Activated T-helper 9 cell treated with anti-CD3 and anti-CD28 coated beads, Interleukin-2, amount 50 U/mL, for 16 hours (primary cell): Measurements from ENCODE around the gene IPCEF1.

ENCODE experiments used
- DNase-seq: peaks from one replicate; pipeline ENCODE4 v3.0.0-alpha.2; 2020; ENCODE audit warnings: low read depth

IPCEF1 gene

DNA sequence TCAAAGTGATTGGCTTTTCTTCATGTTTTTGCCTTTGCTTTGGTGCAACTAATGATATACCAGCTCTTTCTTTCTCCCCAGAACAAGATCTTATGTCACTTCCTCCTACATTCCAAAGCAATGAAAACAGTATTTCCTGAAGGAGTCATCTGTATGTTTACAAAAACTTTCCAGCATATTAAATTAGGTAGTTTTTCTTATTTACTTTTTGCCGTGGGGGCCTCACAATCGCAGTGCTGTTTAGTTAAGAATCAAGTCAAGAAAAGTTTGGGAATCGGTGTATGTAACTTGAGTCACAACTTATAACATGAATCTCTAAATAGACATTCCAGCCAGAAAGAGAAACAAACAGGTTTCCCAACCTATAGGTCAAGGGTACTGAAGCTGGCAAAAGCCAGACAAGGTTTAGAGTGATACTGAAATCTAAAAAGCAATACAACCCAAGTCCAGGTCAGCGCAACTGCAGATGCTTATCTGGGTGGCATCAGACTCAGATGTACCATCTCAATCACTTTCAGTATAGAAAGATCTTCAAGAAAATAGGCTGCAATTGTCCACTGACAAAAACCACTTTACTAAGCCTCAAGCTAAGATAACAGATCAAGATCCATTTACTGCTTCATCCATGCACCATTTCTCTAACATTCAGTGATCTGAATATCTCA is 63.6 kb downstream of the IPCEF1 start:
- no peak for DNase-seq

DNA sequence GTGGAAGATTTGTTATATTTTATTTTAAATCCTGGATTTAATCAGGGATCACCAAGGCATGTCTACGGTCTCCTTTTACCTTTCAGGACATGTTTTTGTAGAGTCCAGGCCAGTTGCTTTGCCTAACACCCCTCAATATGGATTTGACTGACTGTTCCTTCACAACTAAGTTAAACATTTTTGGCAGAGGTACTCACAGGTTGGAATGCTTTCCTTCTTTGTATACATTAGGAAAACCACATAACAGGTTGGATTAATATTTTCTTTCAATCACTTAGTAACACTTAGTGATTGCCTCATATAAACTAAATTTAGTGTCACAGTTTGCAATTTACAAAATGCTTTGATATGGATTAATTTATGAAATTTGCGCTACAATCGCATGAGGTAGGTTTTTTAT is 64.5 kb downstream of the IPCEF1 start:
- no peak for DNase-seq

GRCh38 chr6:154289818-154290508 is 66.6 kb downstream of the IPCEF1 start:
- no peak for DNase-seq

- no peak for DNase-seq
Measured at GRCh38 chr6:154285826-154286225, 70.8 kb downstream of the IPCEF1 start.

DNA sequence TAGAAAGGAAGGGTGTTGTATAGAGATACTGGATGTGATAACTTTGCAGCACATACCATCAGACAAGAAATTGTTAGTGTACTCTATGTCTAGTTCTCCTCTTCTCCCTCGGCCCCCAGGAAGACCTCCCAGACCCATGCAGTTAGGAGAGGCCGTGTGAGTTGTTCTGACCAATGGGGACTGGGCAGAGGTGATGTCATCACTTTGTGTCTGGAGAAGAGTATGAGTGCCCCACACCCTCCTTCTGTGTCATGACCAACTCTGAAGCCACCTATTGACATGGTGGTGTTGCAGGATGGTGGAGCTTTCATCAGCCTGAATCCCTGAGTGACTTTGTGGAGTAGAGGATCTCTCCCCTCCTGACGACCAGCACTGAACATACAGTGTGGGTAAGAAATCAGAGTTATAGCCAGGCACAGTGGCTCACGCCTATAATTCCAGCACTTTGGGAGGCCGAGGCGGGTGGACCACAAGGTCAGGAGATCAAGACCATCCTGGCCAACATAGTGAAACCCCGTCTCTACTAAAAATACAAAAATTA is 72.2 kb downstream of the IPCEF1 start:
- no peak for DNase-seq

GRCh38 chr6:154280521-154280920 is 76.1 kb downstream of the IPCEF1 start:
- DNase-seq: no peak

GRCh38 chr6:154277629-154278017 is 79.0 kb downstream of the IPCEF1 start:
- peak; percentile 9 for DNase-seq

- DNase-seq: no peak
Measured at GRCh38 chr6:154276810-154277628, 79.6 kb downstream of the IPCEF1 start.

DNA sequence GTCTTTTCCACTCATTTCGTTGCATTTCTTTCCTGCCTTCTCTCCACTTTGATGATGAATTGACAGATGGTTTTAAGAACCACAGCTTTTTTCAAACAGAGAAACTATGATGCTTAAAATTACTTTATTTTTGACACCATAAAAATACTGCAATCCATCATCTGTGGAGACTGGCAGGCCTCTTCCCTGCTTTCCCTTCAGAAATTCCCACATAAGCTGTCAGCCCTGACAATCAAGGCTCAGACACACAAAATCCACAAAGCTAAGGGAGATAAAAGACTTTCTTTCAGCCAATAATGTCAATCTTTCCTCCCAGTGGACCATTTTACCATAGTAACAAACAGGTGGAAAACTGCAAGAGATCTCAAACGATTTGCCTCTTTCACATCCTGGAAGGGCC is 82.4 kb downstream of the IPCEF1 start:
- no peak for DNase-seq

DNA sequence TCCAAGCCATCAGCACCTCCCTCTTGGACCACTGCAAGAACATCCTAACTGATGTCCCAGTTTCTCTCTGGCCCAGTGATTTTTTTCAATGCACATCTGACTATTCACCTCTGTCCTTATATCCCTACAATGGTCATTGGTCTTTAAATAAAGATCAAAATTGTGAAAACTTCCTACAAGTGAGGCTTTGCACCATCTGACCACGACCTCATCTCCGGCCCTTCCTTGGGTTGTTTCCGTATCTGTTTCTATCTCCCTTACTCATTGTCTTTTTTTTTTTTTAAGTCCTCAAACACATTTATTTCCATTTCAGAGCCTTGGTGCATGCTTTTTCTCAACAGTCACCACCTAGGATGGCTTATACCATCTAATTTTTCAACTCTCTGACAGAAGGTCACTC is 88.1 kb downstream of the IPCEF1 start:
- no peak for DNase-seq

DNA sequence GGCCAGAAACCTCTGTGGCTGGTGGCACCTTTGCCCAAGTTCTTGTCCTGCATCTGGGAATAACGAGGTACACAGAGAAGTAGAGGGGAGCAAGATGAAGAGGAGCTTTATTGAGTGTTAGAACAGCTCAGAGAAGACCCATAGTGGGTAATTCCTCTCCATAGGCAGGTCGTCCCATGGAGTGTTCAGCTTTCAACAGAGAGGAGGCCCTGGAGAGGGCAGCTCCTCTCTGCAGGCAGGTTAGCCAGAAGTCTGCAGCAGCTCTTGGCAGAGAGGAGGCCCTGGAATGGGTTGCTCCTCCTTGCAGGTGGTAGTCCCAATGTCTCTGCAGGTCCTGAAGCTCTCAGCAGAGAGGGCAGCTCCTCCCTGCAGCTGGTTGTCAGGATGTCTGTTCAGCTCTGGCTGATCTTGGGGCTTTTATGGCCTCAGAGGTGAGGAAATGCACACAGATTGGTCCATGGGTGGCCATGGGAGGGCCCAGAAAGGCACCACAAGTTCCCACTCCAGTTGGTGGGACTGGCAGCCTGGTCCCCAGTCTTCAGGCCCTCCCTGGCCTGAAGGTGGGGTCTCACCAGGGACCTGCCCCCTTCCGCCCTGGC is 89.0 kb downstream of the IPCEF1 start:
- no peak for DNase-seq

- no peak for DNase-seq
Measured at GRCh38 chr6:154266560-154267099, 90.0 kb downstream of the IPCEF1 start.

DNA sequence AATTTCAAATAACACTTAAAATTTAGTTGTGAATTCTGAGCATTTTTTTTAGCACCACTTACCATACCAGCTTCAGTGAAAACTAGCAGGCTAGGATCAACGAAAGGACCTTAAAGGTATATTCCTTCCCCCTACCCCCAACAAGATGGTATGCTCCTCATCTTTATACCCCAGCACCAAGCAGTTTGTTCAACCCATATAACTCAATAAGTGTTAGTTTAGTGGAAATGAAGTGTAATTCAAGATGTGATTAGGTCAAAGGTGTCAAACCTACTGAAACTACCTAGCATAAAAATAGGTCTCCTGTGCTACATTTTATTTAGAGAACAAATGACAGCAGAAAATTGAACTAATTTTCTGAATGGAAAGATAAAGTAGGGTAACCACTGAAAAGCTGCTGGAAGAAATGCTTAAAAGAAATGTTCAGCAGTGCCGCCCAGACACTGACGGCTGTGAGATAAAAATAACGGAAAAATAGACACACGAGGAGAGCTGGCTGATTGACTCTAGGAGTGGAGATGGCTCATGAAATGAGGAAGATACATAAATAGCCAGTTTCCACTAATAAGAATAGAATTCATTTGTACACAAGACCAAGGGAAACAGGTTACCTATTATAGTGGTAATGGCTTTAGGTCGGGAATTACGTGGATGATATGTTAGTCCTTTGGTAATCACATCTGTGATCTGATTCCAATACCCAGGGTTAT is 94.8 kb downstream of the IPCEF1 start:
- DNase-seq: no peak

GRCh38 chr6:154258064-154258757 is 98.4 kb downstream of the IPCEF1 start:
- no peak for DNase-seq

GRCh38 chr6:154257067-154257466 is 99.5 kb downstream of the IPCEF1 start:
- DNase-seq: no peak

DNA sequence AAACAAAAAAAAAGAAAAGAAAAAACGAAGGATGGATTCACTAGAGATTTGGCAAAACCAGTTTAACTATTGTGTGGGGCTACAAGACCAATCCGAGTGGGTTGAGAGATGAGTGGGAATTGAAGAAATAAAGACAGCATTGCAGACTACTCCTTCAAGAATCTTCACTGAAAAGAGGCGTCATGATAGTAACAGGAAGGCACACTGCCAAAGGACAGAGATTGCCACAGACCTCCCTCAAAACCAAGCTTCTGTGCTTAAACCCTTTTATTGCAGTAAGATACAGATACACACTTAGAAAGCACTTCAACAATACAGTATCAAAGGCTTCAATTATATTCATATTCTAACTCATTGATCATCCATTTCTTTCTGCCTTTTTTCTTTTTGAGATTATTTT is 103.9 kb downstream of the IPCEF1 start:
- DNase-seq: no peak

- no peak for DNase-seq
Measured at GRCh38 chr6:154251116-154251515, 105.5 kb downstream of the IPCEF1 start.

DNA sequence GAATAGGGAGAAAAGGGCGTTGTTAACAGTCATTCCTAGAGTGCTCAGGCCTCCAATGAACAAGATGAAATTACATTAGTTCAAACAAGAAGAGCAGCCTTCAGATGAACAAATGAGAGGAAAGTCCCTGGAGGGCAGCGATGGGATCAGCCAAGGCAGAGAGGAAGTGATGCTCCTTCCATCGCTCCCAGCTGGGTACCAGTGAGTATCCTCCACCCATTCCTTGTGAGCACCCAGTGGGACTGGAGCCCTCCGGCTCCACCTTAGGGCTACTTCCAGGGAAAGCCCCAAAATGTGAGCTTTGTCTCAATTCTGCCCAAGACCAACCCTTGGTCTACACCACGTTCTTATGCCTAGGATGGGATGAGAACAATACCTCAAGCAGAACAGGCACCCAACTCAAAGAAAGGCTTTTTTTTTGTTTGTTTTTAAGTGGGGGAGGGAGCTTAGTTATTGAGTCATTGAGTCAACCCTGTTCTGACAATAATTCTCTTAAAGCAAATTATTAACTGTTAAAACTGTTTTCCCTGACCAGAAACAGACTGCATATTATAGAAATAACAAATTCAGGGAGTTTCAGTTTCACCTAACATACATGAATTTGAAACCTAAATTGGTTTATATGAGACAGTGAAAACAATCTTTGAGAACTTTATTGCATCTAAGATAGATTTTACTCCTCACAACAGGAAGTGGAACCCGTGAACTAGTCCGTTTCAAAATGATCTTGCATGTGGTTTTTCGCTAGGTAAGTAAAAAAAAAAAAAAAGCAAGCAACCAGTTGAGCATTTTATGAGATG is 106.9 kb downstream of the IPCEF1 start:
- DNase-seq: no peak

GRCh38 chr6:154247119-154247861 is 109.3 kb downstream of the IPCEF1 start:
- DNase-seq: no peak
